Muscle layer of duodenum (tissue), 2 donors: ENCODE results near the gene DAB1.

Source experiments
- H3K27ac ChIP-seq: one replicate; pipeline ENCODE4 v1.7.0; 2013; ENCODE audit warnings: mild to moderate bottlenecking, low read length
- H3K27me3 ChIP-seq: one replicate; pipeline ENCODE4 v1.7.0; 2013; ENCODE audit warnings: low read depth, mild to moderate bottlenecking, control low read depth, low read length
- H3K36me3 ChIP-seq, 2 donors: one replicate each; pipeline ENCODE4 v1.7.0; 2013; ENCODE audit warnings: low read length in 2 of 2, control low read depth in 1 of 2, mild to moderate bottlenecking in 1 of 2; ENCODE audit not compliant: insufficient read depth in 2 of 2, control insufficient read depth in 1 of 2
- H3K4me1 ChIP-seq, 2 donors: one replicate each; pipeline ENCODE4 v1.7.0; 2013; ENCODE audit warnings: low read length in 2 of 2, mild to moderate bottlenecking in 2 of 2, control low read depth in 1 of 2, moderate library complexity in 1 of 2; ENCODE audit not compliant: insufficient read depth in 2 of 2, control insufficient read depth in 1 of 2
- H3K4me3 ChIP-seq, 2 donors: one replicate each; pipeline ENCODE4 v1.7.0; 2013; ENCODE audit warnings: low read length in 2 of 2, low read depth in 1 of 2, mild to moderate bottlenecking in 1 of 2
- H3K9me3 ChIP-seq, 2 donors: one replicate each; pipeline ENCODE4 v1.7.0; 2013; ENCODE audit warnings: low read length in 2 of 2, control low read depth in 1 of 2, mild to moderate bottlenecking in 1 of 2; ENCODE audit not compliant: control insufficient read depth in 1 of 2
- donor health status: healthy.

DAB1 gene

GRCh38 chr1:57410508-57410907 lies 13.4 kb downstream of the DAB1 start:
- no peaks in the 10 kb centered on the region for H3K36me3 ChIP-seq
- H3K27ac ChIP-seq, result no peak overlapping the region
- H3K4me1 ChIP-seq, result peaks cover 0 to 6% of the 10 kb centered on the region in 2 donors
- H3K9me3 ChIP-seq, result no peaks in the 10 kb centered on the region
- H3K4me3 ChIP-seq, result no peak overlapping the region
- no peaks in the 10 kb centered on the region for H3K27me3 ChIP-seq

- peaks cover 0 to 6% of the 10 kb centered on the region in 2 donors for H3K4me1 ChIP-seq
- no peaks in the 10 kb centered on the region for H3K27me3 ChIP-seq
- H3K4me3 ChIP-seq, result no peak overlapping the region
- H3K36me3 ChIP-seq, result no peaks in the 10 kb centered on the region
- H3K9me3 ChIP-seq, result no peaks in the 10 kb centered on the region
- no peak overlapping the region for H3K27ac ChIP-seq
These were observed 15.9 kb downstream of the DAB1 start for GRCh38 chr1:57407928-57408327.

- Histone ChIP-seq H3K36me3 (no peaks in the 10 kb centered on the region), H3K27me3 (no peaks in the 10 kb centered on the region), H3K4me1 (peaks cover 0 to 6% of the 10 kb centered on the region in 2 donors), H3K9me3 (no peaks in the 10 kb centered on the region), H3K27ac (no peak overlapping the region), H3K4me3 (no peak overlapping the region)
These were observed 17.4 kb downstream of the DAB1 start for GRCh38 chr1:57406428-57406970.

GRCh38 chr1:57404884-57405283 lies 19.0 kb downstream of the DAB1 start:
- Histone ChIP-seq H3K9me3 (no peaks in the 10 kb centered on the region), H3K27ac (no peak overlapping the region), H3K36me3 (no peaks in the 10 kb centered on the region), H3K4me1 (peaks cover 0 to 6% of the 10 kb centered on the region in 2 donors), H3K4me3 (no peak overlapping the region), H3K27me3 (no peaks in the 10 kb centered on the region)

DNA sequence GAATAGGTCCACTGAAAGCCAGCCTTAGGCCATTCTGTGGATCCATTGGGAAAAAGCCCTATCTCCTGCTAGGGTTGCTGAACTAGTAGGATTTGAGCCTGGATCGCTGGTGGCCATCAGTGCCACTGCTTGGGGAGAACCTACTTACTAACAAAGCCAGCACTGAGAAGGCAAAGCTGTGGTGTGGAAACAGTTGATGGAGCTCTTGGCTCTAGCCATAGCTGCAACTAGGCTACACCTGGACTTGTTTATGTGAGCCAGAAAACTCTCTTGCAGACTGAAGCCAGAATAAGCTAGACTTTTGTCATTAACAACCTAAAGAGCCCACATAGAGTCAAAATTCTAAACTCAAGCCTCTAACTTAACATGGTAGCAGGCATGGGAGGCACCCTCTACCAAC lies 20.7 kb downstream of the DAB1 start:
- H3K27ac ChIP-seq, result no peak overlapping the region
- no peak overlapping the region for H3K4me3 ChIP-seq
- H3K9me3 ChIP-seq, result no peaks in the 10 kb centered on the region
- peaks cover 0 to 2% of the 10 kb centered on the region in 2 donors for H3K4me1 ChIP-seq
- no peaks in the 10 kb centered on the region for H3K36me3 ChIP-seq
- no peaks in the 10 kb centered on the region for H3K27me3 ChIP-seq

- Histone ChIP-seq H3K36me3 (no peaks in the 10 kb centered on the region), H3K27ac (no peak overlapping the region)
These were observed 22.2 kb downstream of the DAB1 start for GRCh38 chr1:57401671-57402070.

GRCh38 chr1:57400048-57400447 lies 23.8 kb downstream of the DAB1 start:
- Histone ChIP-seq H3K9me3 (no peaks in the 10 kb centered on the region), H3K36me3 (no peaks in the 10 kb centered on the region), H3K4me3 (no peak overlapping the region), H3K4me1 (no peaks in the 10 kb centered on the region), H3K27ac (no peak overlapping the region), H3K27me3 (no peaks in the 10 kb centered on the region)

More at GRCh38 chr1:57401671-57402070, 22.2 kb downstream of the DAB1 start:
- H3K27me3 ChIP-seq, result no peaks in the 10 kb centered on the region
- no peaks in the 10 kb centered on the region for H3K9me3 ChIP-seq
- no peak overlapping the region for H3K4me3 ChIP-seq
- H3K4me1 ChIP-seq, result no peaks in the 10 kb centered on the region

- Histone ChIP-seq H3K4me3 (no peak overlapping the region), H3K27ac (no peak overlapping the region)
These were observed 30.7 kb downstream of the DAB1 start for GRCh38 chr1:57393058-57393584.

GRCh38 chr1:57385336-57385735 lies 38.5 kb downstream of the DAB1 start:
- Histone ChIP-seq H3K9me3 (no peaks in the 10 kb centered on the region), H3K4me3 (no peak overlapping the region), H3K27ac (no peak overlapping the region), H3K4me1 (no peaks in the 10 kb centered on the region), H3K36me3 (no peaks in the 10 kb centered on the region), H3K27me3 (no peaks in the 10 kb centered on the region)

More at GRCh38 chr1:57393058-57393584, 30.7 kb downstream of the DAB1 start:
- no peaks in the 10 kb centered on the region for H3K36me3 ChIP-seq
- H3K9me3 ChIP-seq, result no peaks in the 10 kb centered on the region
- H3K4me1 ChIP-seq, result no peaks in the 10 kb centered on the region
- no peaks in the 10 kb centered on the region for H3K27me3 ChIP-seq

DNA sequence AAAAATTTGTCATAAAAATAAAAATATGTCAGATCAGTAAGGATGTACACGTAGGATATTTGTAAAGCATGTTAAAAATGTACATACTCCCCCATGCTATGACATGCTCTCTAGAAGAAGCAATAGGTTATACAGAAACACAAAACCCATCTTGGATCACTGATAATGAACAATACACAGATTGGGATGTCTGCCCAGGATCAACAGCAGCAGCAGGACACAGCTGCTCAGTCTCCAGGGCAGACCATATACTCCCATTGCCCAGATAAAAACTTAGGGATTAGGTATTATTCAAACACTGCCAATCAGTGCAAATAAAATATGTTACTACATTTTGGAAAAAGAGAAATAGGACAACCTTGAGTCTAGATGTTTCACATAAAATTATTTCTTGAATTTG lies 39.0 kb downstream of the DAB1 start:
- Histone ChIP-seq H3K36me3 (no peaks in the 10 kb centered on the region), H3K27me3 (no peaks in the 10 kb centered on the region), H3K9me3 (no peaks in the 10 kb centered on the region), H3K4me1 (no peaks in the 10 kb centered on the region), H3K27ac (no peak overlapping the region), H3K4me3 (no peak overlapping the region)

- Histone ChIP-seq H3K27me3 (no peaks in the 10 kb centered on the region), H3K4me3 (no peak overlapping the region), H3K27ac (no peak overlapping the region), H3K4me1 (no peaks in the 10 kb centered on the region), H3K9me3 (no peaks in the 10 kb centered on the region), H3K36me3 (no peaks in the 10 kb centered on the region)
These were observed 39.6 kb downstream of the DAB1 start for GRCh38 chr1:57384284-57384683.

- Histone ChIP-seq H3K27me3 (no peaks in the 10 kb centered on the region), H3K4me3 (no peak overlapping the region), H3K9me3 (no peaks in the 10 kb centered on the region), H3K36me3 (no peaks in the 10 kb centered on the region), H3K4me1 (no peaks in the 10 kb centered on the region), H3K27ac (no peak overlapping the region)
These were observed 42.0 kb downstream of the DAB1 start for GRCh38 chr1:57381871-57382270.
